Measurements from ENCODE around the gene RELB.

- no peak for TF ChIP-seq CTCF (IDR thresholded peaks at IDR 0.05)
- no peak for TF ChIP-seq POLR2A (IDR thresholded peaks at IDR 0.05)
Observed at GRCh38 chr19:45069056-45069455, 67.8 kb downstream of the RELB start.
